ENCODE results near the gene GRM4. TPM values are rescaled to one million over a fixed set of nuclear protein-coding genes. Genes with fewer than 3 reads are reported as not detected.

The GRM4 gene
- polyA plus RNA-seq, 1 experiment = 0.06 TPM

DNA sequence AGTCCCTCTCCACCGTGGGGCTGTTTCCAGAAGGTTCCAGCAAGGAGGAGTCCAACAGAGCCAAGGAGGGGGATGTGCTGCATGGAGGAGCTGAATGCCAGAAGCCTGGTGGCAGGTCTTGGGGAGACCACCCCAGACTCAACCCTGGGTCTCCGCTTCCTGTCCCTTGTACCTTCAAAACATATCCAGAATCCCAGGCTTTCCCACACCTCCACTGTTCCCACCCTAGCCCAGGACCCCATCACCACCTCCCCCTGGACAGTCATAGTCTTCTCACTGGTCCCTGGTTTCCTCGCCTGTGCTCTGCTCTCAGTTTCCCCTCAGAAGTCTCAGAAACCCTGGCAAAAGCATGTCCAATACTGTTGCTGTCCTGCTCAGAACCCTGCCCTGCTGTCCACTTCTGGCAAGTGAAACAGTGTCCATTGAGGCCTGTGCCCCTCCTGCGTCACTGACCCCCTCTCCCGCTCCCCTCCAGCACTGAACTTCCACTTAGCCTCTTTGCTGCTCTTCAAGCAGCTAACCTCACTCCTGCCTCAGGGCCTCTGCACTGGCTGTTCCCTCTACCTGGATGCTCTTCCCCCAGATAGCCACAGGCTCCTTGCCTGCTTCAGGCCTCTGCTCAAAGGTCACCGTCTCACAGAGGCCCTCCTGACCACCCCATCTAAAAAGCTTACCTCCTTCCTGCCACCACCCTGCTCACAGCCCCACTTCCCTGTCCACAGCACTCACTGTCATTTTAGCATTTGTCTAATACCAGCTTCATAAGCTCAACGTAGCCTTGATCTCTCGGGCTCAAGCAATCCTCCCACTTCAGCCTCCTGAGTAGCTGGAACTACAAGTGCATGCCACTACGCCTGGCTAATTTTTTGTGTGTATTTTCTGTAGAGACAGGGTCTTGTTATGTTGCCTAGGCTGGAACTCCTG lies 169.2 kb downstream of the GRM4 start:
- Histone ChIP-seq H3K27me3 (ENCODE audit: control insufficient read depth, insufficient read depth, low read length) (peaks cover 19% of the 10 kb centered on the region), H3K4me3 (ENCODE audit: low read depth, low read length) (no peak overlapping the region), H3K36me3 (ENCODE audit: control insufficient read depth, insufficient read depth, low read length) (no peaks in the 10 kb centered on the region)
- TF ChIP-seq, protein P1, sequence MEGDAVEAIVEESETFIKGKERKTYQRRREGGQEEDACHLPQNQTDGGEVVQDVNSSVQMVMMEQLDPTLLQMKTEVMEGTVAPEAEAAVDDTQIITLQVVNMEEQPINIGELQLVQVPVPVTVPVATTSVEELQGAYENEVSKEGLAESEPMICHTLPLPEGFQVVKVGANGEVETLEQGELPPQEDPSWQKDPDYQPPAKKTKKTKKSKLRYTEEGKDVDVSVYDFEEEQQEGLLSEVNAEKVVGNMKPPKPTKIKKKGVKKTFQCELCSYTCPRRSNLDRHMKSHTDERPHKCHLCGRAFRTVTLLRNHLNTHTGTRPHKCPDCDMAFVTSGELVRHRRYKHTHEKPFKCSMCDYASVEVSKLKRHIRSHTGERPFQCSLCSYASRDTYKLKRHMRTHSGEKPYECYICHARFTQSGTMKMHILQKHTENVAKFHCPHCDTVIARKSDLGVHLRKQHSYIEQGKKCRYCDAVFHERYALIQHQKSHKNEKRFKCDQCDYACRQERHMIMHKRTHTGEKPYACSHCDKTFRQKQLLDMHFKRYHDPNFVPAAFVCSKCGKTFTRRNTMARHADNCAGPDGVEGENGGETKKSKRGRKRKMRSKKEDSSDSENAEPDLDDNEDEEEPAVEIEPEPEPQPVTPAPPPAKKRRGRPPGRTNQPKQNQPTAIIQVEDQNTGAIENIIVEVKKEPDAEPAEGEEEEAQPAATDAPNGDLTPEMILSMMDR (IDR thresholded peaks at IDR 0.05; ENCODE audit: insufficient read depth, low read depth, low read length) = no peak
- DNase-seq (ENCODE audit: low read depth) = no peak
- ChIA-PET CTCF (interaction anchor here (1.0 to 1.5 kb wide), 2 partner anchors 25 to 206 kb away, joined by 3 read pairs; no protein-coding TSS in a partner anchor), POLR2A (no interaction called here)

DNA sequence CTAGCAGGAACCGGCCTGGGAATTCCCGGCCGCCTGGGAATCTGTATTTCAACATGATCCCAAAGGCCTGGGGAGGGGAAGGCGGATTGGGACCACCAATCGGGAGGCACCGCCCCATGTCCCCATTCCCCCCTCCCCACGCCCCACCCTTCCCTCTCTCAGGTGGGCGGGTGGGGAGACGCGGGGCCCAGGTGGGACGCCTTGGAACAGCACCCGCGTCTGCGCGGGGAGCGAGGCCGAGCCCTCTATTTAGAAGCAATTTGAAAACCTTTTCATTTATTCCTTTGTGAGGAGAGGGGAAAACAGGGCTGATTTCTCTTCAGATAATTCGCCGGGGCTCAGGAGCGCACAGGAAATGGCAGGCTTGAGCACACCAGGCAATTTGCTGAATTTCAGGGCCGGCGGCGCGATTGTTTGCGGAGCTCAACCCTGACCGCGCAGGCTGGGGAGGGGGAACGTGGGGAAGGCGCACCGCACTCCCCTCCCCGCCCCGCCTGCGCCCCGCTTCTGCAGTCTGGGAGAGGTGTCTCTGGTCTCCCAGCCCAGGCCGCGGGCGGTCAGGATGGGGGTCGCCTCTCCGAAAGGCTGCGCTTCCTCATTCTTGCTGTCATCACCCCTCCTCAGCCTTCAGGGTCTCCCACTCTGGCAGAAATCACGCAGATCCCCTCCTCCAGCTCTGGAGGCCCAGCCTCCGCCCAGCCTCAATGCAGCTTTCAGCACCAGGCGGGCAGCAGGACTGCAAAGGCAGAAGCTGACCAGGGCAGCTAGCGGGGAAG lies 170.0 kb downstream of the GRM4 start:
- TF ChIP-seq, protein P1 (IDR thresholded peaks at IDR 0.05; ENCODE audit: insufficient read depth, low read depth, low read length) = no peak
- no peak overlapping the region for H3K4me3 ChIP-seq (ENCODE audit: low read depth, low read length)
- ChIA-PET POLR2A (no interaction called here), CTCF (interaction anchor here (1.0 to 1.5 kb wide), 2 partner anchors 26 to 205 kb away, joined by 3 read pairs; no protein-coding TSS in a partner anchor)
- peaks cover 20% of the 10 kb centered on the region for H3K27me3 ChIP-seq (ENCODE audit: control insufficient read depth, insufficient read depth, low read length)
- DNase-seq (ENCODE audit: low read depth) = no peak
- no peaks in the 10 kb centered on the region for H3K36me3 ChIP-seq (ENCODE audit: control insufficient read depth, insufficient read depth, low read length)

DNA sequence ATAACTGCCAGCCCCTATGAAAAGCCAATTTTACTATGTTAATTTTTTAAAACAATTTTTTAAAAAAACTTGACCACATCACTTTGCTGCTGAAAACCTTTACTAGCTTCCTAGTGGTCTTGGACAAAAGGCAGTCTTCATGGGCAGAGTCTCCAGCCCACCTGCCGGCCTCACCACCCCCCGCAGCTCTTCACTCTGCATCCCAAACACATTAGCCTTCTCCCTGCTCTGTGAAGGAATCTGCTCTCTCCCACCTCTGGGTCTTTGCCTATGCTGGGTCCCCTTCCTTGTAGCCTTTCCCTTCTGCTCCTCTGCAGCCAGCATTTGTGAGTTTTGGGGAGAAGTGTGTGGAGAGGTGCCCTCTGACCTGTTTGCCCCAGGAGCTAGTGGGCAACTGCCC lies 171.4 kb downstream of the GRM4 start:
- no peaks in the 10 kb centered on the region for H3K36me3 ChIP-seq (ENCODE audit: control insufficient read depth, insufficient read depth, low read length)
- TF ChIP-seq, protein P1 (IDR thresholded peaks at IDR 0.05; ENCODE audit: insufficient read depth, low read depth, low read length) = no peak
- no peak for DNase-seq (ENCODE audit: low read depth)
- POLR2A ChIA-PET = no interaction called here
- peaks cover 21% of the 10 kb centered on the region for H3K27me3 ChIP-seq (ENCODE audit: control insufficient read depth, insufficient read depth, low read length)
- CTCF ChIA-PET = no interaction called here
- no peak overlapping the region for H3K4me3 ChIP-seq (ENCODE audit: low read depth, low read length)

DNA sequence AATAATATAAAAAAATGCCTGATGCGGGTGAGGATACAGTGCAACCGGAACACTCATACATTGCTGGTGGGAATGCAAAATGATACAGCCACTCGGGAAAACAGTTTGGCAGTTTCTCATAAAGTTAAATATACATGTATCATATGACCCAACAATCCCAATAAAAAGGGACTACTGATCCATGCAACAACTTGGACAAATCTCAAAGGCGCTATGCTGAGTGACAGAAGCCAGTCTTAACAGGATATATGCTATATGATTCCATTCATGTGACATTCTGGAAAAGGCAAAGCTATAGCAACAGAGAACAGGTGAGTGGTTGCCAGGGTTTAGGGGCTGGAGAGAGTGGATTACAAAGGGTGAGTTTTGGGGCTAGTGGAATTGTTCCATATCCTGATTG lies 171.9 kb downstream of the GRM4 start:
- CTCF ChIA-PET = no interaction called here
- no peaks in the 10 kb centered on the region for H3K36me3 ChIP-seq (ENCODE audit: control insufficient read depth, insufficient read depth, low read length)

More for the DNA sequence above, 171.9 kb downstream of the GRM4 start:
- POLR2A ChIA-PET = no interaction called here
- Histone ChIP-seq H3K27me3 (ENCODE audit: control insufficient read depth, insufficient read depth, low read length) (peaks cover 21% of the 10 kb centered on the region), H3K4me3 (ENCODE audit: low read depth, low read length) (no peak overlapping the region)
- no peak for DNase-seq (ENCODE audit: low read depth)
- TF ChIP-seq, protein P1 (IDR thresholded peaks at IDR 0.05; ENCODE audit: insufficient read depth, low read depth, low read length) = no peak

Measured in BJ (cell line).